ENCODE data around the gene EIF4EBP2.

DNA sequence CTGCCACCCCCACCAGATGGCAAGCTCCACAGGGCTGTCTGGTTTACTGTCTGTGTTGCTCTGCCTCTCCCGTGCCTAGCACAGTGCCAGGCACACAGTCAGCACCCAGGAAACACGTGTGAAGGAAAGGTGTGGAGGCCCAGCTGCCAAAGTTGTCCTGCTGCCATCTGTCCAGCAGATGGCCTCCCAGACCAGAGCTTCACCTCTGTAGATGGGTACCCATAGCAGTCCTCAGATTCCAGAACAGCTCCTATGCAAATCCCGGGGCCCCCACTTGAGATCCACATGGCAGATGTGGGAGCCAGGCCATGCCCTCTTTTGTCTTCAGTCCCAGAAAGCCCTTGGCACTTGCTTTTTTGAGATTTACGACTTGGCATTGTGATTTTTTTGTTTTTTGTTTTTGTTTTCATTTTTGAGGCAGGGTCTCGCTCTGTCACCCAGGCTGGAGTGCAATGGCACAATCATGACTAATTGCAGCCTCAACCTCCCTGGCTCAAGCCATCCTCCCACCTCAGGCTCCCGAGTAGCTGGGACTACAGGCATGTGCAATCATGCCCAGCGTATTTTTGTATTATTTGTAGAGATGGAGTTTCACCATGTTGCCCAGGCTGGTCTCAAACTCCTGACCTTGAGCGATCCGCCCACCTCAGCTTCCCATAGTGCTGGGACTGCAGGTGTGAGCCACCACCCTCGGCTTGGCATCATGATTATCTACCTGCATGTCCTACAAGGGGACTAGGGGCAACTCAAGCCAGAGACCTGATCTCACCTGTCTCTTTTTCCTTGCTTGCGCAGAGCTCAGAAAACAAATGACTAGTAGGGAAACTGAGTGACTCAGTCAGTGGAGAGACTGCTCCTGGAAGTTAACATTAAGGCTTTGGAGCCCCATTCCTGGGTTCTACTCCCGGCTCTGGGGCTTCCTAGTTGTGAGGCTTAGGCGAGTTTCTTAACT lies 57.7 kb downstream of the EIF4EBP2 start:
- TF ChIP-seq, protein P1, sequence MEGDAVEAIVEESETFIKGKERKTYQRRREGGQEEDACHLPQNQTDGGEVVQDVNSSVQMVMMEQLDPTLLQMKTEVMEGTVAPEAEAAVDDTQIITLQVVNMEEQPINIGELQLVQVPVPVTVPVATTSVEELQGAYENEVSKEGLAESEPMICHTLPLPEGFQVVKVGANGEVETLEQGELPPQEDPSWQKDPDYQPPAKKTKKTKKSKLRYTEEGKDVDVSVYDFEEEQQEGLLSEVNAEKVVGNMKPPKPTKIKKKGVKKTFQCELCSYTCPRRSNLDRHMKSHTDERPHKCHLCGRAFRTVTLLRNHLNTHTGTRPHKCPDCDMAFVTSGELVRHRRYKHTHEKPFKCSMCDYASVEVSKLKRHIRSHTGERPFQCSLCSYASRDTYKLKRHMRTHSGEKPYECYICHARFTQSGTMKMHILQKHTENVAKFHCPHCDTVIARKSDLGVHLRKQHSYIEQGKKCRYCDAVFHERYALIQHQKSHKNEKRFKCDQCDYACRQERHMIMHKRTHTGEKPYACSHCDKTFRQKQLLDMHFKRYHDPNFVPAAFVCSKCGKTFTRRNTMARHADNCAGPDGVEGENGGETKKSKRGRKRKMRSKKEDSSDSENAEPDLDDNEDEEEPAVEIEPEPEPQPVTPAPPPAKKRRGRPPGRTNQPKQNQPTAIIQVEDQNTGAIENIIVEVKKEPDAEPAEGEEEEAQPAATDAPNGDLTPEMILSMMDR (IDR thresholded peaks at IDR 0.05) = peak; percentile 78 to 81 (median 80)
- no peak for TF ChIP-seq POLR2A (IDR thresholded peaks at IDR 0.05)
